Retinal pigment epithelial cell (primary cell): ENCODE measurements around the gene FZD4.
"Not testable (repeated sequence)": the region's sequence is repeated elsewhere in the genome, so short reads cannot be mapped to it uniquely, and the experiment has no call there.

Experiments
- DNase-seq: peaks from one replicate; pipeline ENCODE4 v3.0.0-alpha.2; 2010; ENCODE audit warnings: low read depth
- H3K4me3 ChIP-seq: 2 replicates; pipeline ENCODE4 v1.5.1; 2011; ENCODE audit warnings: mild to moderate bottlenecking, low read length, control low read depth, moderate library complexity
- TF ChIP-seq, protein P1 (sequence below): conservative IDR thresholded peaks from 2 replicates; pipeline ENCODE4 v1.5.1; 2011; ENCODE audit warnings: low read depth, low read length, control low read depth, inconsistent platforms

The FZD4 gene

DNA sequence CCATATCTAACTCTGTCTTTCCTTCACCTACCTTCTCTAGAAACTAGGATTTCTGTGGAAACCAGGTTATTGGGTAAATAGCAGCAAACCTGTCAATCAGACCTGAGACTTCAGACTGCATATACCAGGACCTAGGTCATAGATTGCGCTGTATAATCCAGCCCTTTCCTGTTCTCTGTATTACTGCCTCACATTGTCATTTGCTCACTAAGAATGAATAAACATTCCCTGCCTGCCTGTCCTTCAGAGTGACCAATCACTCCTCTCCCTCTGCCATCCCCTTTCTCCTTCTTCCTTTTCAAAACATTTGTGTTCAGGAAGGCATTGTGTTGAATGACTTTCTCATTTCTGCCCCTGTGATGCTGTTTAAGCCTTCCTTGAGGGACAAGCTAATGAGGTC lies 14.1 kb upstream of the FZD4 start:
- H3K4me3 ChIP-seq: no peak overlapping the region
- TF ChIP-seq, protein P1, sequence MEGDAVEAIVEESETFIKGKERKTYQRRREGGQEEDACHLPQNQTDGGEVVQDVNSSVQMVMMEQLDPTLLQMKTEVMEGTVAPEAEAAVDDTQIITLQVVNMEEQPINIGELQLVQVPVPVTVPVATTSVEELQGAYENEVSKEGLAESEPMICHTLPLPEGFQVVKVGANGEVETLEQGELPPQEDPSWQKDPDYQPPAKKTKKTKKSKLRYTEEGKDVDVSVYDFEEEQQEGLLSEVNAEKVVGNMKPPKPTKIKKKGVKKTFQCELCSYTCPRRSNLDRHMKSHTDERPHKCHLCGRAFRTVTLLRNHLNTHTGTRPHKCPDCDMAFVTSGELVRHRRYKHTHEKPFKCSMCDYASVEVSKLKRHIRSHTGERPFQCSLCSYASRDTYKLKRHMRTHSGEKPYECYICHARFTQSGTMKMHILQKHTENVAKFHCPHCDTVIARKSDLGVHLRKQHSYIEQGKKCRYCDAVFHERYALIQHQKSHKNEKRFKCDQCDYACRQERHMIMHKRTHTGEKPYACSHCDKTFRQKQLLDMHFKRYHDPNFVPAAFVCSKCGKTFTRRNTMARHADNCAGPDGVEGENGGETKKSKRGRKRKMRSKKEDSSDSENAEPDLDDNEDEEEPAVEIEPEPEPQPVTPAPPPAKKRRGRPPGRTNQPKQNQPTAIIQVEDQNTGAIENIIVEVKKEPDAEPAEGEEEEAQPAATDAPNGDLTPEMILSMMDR: no peak
- no peak for DNase-seq

DNA sequence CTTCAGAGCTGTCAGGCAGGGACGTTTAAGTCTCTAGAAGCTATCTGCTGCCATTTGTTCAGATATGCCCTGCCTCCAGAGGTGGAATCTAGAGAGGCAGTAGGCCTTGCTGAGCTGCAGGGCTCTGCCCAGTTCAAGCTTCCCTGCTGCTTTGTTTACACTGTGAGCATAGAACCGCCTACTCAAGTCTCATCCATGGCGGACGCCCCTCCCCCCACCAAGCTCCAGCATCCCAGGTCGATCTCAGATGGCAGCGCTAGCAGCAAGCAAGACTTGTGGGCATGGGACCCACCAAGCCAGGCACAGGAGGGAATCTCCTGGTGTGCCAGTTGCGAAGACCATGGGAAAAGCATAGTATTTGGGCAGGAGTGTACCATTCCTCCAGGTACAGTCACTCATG lies 12.4 kb upstream of the FZD4 start:
- not testable (repeated sequence) for DNase-seq

DNA sequence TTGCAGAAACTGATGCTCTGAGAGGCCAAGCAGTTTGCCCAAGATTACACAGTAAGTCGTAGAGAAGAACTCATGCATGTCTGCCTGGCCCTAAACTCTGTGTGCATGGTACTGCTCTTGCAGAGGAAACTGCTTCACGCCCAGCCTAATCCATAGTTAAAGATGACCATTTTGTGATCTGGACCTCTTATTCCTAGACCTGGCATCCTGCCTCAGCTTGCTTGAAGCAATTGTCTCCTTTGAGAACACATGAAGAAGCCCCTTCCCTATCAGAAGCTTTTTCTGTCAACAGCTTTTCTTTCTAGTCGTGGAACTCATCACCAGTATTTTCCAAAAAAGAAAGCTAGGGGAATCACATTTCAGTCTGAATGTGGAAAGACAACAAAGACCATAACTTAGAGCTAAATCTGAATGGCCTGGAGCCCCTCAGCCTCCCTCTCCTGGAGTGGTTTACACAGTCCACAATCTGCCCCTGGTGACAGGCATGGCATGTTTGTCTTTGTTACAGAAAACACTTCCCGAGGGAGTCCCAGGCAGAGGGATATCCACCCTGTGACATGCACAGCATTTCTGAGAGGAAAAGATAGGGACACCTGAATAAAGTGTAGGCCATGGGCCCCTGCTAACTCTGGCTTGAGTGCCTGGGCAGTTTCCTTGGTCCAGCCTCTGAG lies 2.9 kb upstream of the FZD4 start:
- H3K4me3 ChIP-seq: no peak overlapping the region
- TF ChIP-seq, protein P1: no peak
- no peak for DNase-seq

More for the DNA sequence above, 12.4 kb upstream of the FZD4 start:
- H3K4me3 ChIP-seq: not testable (repeated sequence)

DNA sequence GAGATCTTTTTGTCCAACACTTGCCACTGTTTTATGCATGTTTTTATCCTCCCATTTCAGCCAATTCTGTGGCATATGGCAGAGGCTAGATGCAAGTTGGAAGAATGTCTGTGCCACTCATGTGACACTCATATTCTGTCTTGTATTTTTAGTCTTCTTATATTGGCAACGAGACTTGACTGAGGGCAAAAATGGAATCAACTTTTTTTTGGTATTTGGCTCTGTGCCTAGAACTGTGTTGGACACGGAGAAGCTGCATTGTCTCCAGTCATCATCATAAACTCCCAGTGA lies 1.7 kb upstream of the FZD4 start:
- no peak for DNase-seq
- H3K4me3 ChIP-seq: peak overlapping the region; percentile 77
- TF ChIP-seq, protein P1: no peak

DNA sequence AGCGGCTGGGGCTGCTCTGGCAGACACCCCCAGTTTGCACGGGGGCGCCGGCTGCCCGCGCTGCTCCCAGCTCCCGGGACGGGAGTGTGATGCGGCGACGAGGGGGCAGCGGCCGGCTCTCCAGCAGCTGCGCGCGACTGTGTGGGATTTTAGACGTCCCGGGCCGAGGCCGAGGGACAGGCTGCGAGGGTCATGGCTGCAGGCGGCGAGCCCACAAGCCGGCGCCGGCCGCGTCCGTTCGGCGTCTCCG lies 159 bp downstream of the FZD4 start:
- peak overlapping the region; percentile 92 for H3K4me3 ChIP-seq
- DNase-seq: no peak
- TF ChIP-seq, protein P1: no peak

DNA sequence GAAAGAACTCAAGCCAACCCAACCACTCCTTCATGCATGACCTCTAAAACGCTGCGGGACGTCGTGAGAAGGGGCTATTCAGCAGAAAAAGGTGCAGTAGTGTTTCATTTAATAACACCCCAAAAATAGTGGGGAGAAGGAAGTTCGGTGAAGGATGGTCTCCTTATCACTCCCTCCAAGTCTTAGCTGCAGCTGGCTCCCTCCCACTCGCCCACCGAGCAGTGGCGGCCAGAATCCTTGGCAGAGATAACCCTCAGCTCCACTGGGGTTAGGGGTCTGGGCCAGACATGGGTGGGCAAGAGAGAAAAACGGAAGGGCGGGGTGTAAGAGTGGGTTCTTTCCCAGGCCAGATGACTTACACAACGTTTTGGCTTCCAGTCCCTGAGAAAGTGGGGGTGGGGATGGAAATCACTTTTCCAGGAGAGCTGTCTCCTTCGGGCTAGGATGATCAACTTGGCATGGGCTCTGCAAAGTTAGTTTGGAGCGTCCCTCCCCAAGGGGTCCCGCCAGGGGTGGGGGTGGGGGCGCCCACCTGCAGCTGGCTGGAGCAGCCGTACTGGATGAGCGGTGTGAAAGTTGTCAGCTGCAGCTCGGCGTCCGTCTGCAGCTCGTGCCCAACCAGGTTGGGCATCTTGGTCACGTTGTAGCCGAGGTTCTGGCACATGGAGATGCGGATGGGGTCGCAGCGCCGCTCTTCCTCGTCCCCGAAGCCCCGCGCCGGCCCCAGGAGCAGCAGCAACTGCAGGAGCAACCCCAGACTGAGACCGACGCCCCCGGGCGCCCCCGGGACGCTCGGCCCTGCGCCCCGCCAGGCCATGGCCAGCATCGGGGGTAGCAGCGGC lies 705 bp downstream of the FZD4 start:
- no peak for DNase-seq
- peak overlapping the region; percentile 92 for H3K4me3 ChIP-seq
- TF ChIP-seq, protein P1: no peak

DNA sequence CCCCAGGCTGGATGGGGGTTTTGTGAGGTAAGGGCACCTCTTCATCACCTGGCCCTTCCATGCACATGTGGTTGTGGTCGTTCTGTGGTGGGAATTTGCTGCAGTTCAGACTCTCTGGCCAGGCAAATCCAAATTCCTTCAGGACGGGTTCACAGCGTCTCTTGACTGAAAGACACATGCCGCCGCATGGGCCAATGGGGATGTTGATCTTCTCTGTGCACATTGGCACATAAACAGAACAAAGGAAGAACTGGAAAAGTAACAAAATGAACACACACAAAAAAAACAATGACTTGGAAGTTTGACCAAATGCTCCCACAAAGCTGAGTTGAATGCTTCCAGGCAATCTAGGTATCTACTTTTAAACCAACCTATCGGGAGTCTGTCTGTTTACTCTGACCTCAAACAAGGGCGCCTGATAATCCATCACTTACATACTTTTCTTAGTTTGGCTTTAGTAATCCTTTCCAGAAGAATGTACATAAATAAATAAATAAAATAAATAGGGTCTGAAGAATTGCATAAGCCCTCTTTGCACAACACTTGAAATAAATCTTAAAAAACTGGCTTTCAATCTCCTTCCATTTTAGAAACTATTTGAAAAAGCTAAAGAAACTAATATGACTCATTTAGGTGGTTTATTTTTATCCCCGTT lies 2.8 kb downstream of the FZD4 start:
- H3K4me3 ChIP-seq: peak overlapping the region; percentile 92
- no peak for DNase-seq
- TF ChIP-seq, protein P1: no peak
